ENCODE data around the gene NT5C1A.

Gene NT5C1A

DNA sequence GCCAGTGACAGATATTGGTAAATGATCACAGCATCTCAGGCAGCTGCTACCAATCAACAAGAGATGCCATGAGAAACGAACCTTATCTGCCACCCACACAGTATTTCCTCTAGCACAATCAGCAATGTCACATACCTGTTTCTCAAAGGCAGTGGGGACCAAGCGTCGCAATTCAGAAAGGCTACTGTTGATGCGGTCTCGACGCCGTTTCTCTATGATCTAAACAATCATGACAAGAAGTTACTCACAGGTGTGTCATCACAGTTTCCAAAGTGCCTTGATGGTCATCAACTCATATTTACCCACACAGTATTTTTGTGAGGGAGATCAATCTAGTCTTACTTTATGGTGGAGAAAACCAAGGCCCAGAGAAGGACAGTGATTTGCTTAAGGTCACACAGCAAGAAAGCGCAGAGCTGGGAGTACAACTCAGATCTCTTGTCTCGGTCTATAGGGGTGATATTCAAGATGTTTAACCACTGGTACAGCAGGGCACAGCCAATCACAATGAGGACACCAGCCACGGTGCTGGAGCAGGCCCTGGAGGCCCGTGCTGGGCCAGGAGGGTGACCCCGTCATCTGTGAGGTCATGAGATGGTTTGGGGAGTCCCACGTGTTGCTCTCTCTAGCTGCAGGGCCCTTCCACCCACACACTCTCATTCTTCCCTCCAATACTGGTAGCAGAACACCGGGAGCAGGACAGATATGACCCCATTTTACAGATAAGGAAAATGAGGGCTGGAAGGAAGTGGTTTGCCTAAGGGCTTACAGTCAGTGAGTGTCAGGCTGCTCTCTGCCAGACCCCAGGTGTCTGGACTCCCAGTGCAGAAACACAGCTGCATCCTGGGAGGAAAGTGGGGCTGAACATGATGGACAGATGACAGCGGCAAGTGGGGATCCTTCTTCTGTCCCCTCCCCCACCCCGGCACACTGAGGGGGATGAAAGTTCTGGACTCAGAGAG lies 40.3 kb downstream of the NT5C1A start:
- Histone ChIP-seq H3K27me3 (ENCODE audit: control insufficient read depth, insufficient read depth, low read length) (no peaks in the 10 kb centered on the region), H2AFZ (no peak overlapping the region), H3K4me1 (peaks cover 2% of the 10 kb centered on the region), H3K36me3 (ENCODE audit: control insufficient read depth, insufficient read depth, low read length) (no peaks in the 10 kb centered on the region), H3K9me3 (ENCODE audit: control insufficient read depth, low read length) (no peaks in the 10 kb centered on the region), H3K79me2 (no peaks in the 10 kb centered on the region), H3K9ac (no peak overlapping the region), H3K27ac (no peak overlapping the region), H3K4me2 (ENCODE audit: low read length) (no peak overlapping the region), H3K4me3 (ENCODE audit: low read depth, low read length) (no peak overlapping the region)
- TF ChIP-seq, protein P1, sequence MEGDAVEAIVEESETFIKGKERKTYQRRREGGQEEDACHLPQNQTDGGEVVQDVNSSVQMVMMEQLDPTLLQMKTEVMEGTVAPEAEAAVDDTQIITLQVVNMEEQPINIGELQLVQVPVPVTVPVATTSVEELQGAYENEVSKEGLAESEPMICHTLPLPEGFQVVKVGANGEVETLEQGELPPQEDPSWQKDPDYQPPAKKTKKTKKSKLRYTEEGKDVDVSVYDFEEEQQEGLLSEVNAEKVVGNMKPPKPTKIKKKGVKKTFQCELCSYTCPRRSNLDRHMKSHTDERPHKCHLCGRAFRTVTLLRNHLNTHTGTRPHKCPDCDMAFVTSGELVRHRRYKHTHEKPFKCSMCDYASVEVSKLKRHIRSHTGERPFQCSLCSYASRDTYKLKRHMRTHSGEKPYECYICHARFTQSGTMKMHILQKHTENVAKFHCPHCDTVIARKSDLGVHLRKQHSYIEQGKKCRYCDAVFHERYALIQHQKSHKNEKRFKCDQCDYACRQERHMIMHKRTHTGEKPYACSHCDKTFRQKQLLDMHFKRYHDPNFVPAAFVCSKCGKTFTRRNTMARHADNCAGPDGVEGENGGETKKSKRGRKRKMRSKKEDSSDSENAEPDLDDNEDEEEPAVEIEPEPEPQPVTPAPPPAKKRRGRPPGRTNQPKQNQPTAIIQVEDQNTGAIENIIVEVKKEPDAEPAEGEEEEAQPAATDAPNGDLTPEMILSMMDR (IDR thresholded peaks at IDR 0.05) = no peak

- Histone ChIP-seq H3K4me3 (ENCODE audit: low read depth, low read length) (no peak overlapping the region), H3K79me2 (no peaks in the 10 kb centered on the region), H3K27me3 (ENCODE audit: control insufficient read depth, insufficient read depth, low read length) (no peaks in the 10 kb centered on the region), H3K4me2 (ENCODE audit: low read length) (no peak overlapping the region), H3K27ac (no peak overlapping the region), H3K36me3 (ENCODE audit: control insufficient read depth, insufficient read depth, low read length) (no peaks in the 10 kb centered on the region), H3K4me1 (peaks cover 2% of the 10 kb centered on the region), H2AFZ (no peak overlapping the region), H3K9ac (no peak overlapping the region), H3K9me3 (ENCODE audit: control insufficient read depth, low read length) (no peaks in the 10 kb centered on the region)
- TF ChIP-seq, protein P1 (IDR thresholded peaks at IDR 0.05) = no peak
These were observed 43.0 kb downstream of the NT5C1A start for GRCh38 chr1:39628807-39629350.

GRCh38 chr1:39626646-39627045 lies 45.3 kb downstream of the NT5C1A start:
- Histone ChIP-seq H3K36me3 (ENCODE audit: control insufficient read depth, insufficient read depth, low read length) (no peaks in the 10 kb centered on the region), H3K27me3 (ENCODE audit: control insufficient read depth, insufficient read depth, low read length) (no peaks in the 10 kb centered on the region), H3K9me3 (ENCODE audit: control insufficient read depth, low read length) (no peaks in the 10 kb centered on the region), H3K27ac (no peak overlapping the region), H2AFZ (no peak overlapping the region), H3K79me2 (no peaks in the 10 kb centered on the region), H3K4me3 (ENCODE audit: low read depth, low read length) (no peak overlapping the region), H3K4me1 (no peaks in the 10 kb centered on the region), H3K4me2 (ENCODE audit: low read length) (no peak overlapping the region), H3K9ac (no peak overlapping the region)
- TF ChIP-seq, protein P1 (IDR thresholded peaks at IDR 0.05) = no peak

- no peaks in the 10 kb centered on the region for H3K9me3 ChIP-seq (ENCODE audit: control insufficient read depth, low read length)
- H3K27me3 ChIP-seq (ENCODE audit: control insufficient read depth, insufficient read depth, low read length) = no peaks in the 10 kb centered on the region
- H3K4me2 ChIP-seq (ENCODE audit: low read length) = no peak overlapping the region
- H3K4me1 ChIP-seq = no peaks in the 10 kb centered on the region
- H3K79me2 ChIP-seq = no peaks in the 10 kb centered on the region
- no peak overlapping the region for H3K9ac ChIP-seq
- H3K4me3 ChIP-seq (ENCODE audit: low read depth, low read length) = no peak overlapping the region
- TF ChIP-seq, protein P1 (IDR thresholded peaks at IDR 0.05) = no peak
- H3K36me3 ChIP-seq (ENCODE audit: control insufficient read depth, insufficient read depth, low read length) = no peaks in the 10 kb centered on the region
- no peak overlapping the region for H2AFZ ChIP-seq
- H3K27ac ChIP-seq = no peak overlapping the region
These were observed 46.2 kb downstream of the NT5C1A start for GRCh38 chr1:39625462-39626273.
